ENCODE results near the gene ZMYND11. TPM values are rescaled to one million over a fixed set of nuclear protein-coding genes. Genes with fewer than 3 reads are reported as not detected.

Gene ZMYND11
- total and polyA plus RNA-seq, 2 donors from 2014 or later = 32.7 to 80.7 TPM

DNA sequence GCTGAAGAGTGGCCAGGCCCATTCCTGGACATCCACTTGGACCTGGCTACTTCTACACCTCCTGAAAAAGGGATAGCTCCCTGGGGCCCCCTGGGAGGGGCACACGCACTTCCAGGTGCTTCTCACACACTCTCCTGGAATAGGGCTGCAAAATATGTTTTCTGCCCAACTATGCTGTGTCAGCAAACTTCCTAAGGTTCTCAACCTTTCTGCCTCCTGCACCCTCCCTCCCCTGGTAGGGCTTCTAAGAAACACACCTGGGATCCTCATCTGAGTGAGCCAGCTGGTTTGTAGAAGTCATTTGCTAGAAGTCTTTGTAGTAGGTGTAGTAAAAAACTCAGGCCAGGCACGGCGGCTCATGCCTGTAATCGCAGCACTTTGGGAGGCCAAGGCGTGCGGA, 136.5 kb downstream of the ZMYND11 start:
- Histone ChIP-seq H3K27ac (ENCODE audit: low read depth in 2 of 2, low read length in 2 of 2) (no peak overlapping the region), H3K36me3 (ENCODE audit: control insufficient read depth in 2 of 3, insufficient read depth in 3 of 3, low read length in 3 of 3) (peaks cover 0 to 4% (median 0%) of the 10 kb centered on the region in 3 donors), H3K9ac (ENCODE audit: low read length in 3 of 3) (no peak overlapping the region), H3K4me1 (ENCODE audit: control insufficient read depth in 2 of 3, insufficient read depth in 2 of 3, low read depth in 1 of 3, low read length in 3 of 3) (no peaks in the 10 kb centered on the region), H3K9me3 (ENCODE audit: control insufficient read depth in 2 of 3, insufficient read depth in 1 of 3, low read length in 3 of 3) (no peaks in the 10 kb centered on the region), H3K4me3 (ENCODE audit: low read length in 3 of 3) (no peak overlapping the region), H3K27me3 (ENCODE audit: control insufficient read depth, insufficient read depth, low read length) (no peaks in the 10 kb centered on the region)
- no peak for FAIRE-seq
- TF ChIP-seq, protein P1, sequence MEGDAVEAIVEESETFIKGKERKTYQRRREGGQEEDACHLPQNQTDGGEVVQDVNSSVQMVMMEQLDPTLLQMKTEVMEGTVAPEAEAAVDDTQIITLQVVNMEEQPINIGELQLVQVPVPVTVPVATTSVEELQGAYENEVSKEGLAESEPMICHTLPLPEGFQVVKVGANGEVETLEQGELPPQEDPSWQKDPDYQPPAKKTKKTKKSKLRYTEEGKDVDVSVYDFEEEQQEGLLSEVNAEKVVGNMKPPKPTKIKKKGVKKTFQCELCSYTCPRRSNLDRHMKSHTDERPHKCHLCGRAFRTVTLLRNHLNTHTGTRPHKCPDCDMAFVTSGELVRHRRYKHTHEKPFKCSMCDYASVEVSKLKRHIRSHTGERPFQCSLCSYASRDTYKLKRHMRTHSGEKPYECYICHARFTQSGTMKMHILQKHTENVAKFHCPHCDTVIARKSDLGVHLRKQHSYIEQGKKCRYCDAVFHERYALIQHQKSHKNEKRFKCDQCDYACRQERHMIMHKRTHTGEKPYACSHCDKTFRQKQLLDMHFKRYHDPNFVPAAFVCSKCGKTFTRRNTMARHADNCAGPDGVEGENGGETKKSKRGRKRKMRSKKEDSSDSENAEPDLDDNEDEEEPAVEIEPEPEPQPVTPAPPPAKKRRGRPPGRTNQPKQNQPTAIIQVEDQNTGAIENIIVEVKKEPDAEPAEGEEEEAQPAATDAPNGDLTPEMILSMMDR (IDR thresholded peaks at IDR 0.05; ENCODE audit: borderline replicate concordance, extremely low read depth, insufficient read depth) = no peak
- no peak for DNase-seq
- intact Hi-C loops (cut with DNase I) = no loop called here

DNA sequence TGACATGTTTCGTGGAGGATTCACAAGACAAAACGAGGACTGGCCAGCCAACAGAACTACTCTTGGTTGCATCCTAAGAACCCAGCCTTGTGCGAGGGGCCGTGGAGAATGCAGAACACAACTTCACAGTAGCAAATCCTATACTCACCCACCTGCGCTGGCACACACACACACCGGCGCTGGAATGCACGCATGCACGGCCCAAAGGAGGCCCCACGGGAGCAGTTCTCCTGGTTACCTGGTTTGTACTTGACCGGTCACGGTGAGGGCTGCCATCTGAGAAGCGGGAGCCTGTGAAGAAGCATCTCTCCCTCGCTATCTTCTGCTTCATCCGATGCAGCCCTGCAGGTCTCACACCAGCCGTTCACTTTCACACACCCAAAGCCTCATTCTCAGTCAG, 137.8 kb downstream of the ZMYND11 start:
- Histone ChIP-seq H3K4me1 (ENCODE audit: control insufficient read depth in 2 of 3, insufficient read depth in 2 of 3, low read depth in 1 of 3, low read length in 3 of 3) (no peaks in the 10 kb centered on the region), H3K36me3 (ENCODE audit: control insufficient read depth in 2 of 3, insufficient read depth in 3 of 3, low read length in 3 of 3) (peaks cover 2 to 6% (median 4%) of the 10 kb centered on the region in 3 donors), H3K27me3 (ENCODE audit: control insufficient read depth, insufficient read depth, low read length) (no peaks in the 10 kb centered on the region), H3K9me3 (ENCODE audit: control insufficient read depth in 2 of 3, insufficient read depth in 1 of 3, low read length in 3 of 3) (no peaks in the 10 kb centered on the region), H3K27ac (ENCODE audit: low read depth in 2 of 2, low read length in 2 of 2) (no peak overlapping the region), H3K4me3 (ENCODE audit: low read length in 3 of 3) (no peak overlapping the region), H3K9ac (ENCODE audit: low read length in 3 of 3) (no peak overlapping the region)
- intact Hi-C loops (cut with DNase I) = no loop called here
- TF ChIP-seq, protein P1 (IDR thresholded peaks at IDR 0.05; ENCODE audit: borderline replicate concordance, extremely low read depth, insufficient read depth) = no peak
- DNase-seq = no peak
- FAIRE-seq = no peak

DNA sequence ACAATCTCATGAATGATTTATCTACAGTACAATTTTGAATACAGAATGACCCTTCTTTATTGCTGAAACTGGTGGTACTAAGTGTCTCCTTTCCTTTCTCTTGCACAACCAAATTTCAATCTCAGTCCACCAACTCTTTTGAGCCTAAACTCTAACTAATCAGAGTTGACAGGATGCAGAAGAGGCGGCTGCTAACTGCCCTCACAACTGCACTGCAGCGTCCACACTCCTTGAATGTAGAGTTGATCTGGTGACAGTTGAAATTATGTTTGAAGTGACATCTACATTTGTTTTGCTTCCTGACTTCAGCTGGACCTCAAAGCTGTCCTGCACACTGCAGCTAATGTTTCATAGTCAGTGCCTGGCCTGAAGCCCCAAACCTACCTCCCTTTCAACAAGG, 139.6 kb downstream of the ZMYND11 start:
- no peak overlapping the region for H3K4me3 ChIP-seq (ENCODE audit: low read length in 3 of 3)
- no peak overlapping the region for H3K27ac ChIP-seq (ENCODE audit: low read depth in 2 of 2, low read length in 2 of 2)
- DNase-seq (no peak), FAIRE-seq (no peak)
- H3K9me3 ChIP-seq (ENCODE audit: control insufficient read depth in 2 of 3, insufficient read depth in 1 of 3, low read length in 3 of 3) = no peaks in the 10 kb centered on the region
- TF ChIP-seq, protein P1 (IDR thresholded peaks at IDR 0.05; ENCODE audit: borderline replicate concordance, extremely low read depth, insufficient read depth) = no peak
- intact Hi-C loops (cut with DNase I) = no loop called here
- H3K4me1 ChIP-seq (ENCODE audit: control insufficient read depth in 2 of 3, insufficient read depth in 2 of 3, low read depth in 1 of 3, low read length in 3 of 3) = no peaks in the 10 kb centered on the region
- peaks cover 2 to 15% (median 14%) of the 10 kb centered on the region in 3 donors for H3K36me3 ChIP-seq (ENCODE audit: control insufficient read depth in 2 of 3, insufficient read depth in 3 of 3, low read length in 3 of 3)
- no peaks in the 10 kb centered on the region for H3K27me3 ChIP-seq (ENCODE audit: control insufficient read depth, insufficient read depth, low read length)
- no peak overlapping the region for H3K9ac ChIP-seq (ENCODE audit: low read length in 3 of 3)

DNA sequence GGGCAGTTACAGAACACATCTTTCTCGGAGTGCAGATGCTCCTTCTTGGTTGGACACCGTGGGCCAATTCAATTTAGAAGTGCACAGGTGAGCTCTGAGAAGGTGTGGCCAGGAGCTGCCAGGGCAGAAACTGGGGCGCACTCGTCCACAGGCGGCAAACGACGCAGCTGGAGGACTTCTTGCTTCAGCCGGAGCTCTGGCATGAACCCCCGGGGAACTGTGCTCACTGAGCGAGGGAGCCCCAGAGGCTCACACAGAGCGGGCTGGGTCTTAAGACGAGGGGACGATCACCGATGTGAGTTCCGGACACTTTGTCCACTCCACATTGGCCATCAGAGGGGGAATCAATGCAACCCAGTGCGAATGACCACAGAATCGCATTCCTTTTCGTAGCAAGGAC, 140.4 kb downstream of the ZMYND11 start:
- Histone ChIP-seq H3K9me3 (ENCODE audit: control insufficient read depth in 2 of 3, insufficient read depth in 1 of 3, low read length in 3 of 3) (no peaks in the 10 kb centered on the region), H3K36me3 (ENCODE audit: control insufficient read depth in 2 of 3, insufficient read depth in 3 of 3, low read length in 3 of 3) (peaks cover 2 to 22% (median 21%) of the 10 kb centered on the region in 3 donors), H3K4me1 (ENCODE audit: control insufficient read depth in 2 of 3, insufficient read depth in 2 of 3, low read depth in 1 of 3, low read length in 3 of 3) (no peaks in the 10 kb centered on the region), H3K9ac (ENCODE audit: low read length in 3 of 3) (no peak overlapping the region), H3K27ac (ENCODE audit: low read depth in 2 of 2, low read length in 2 of 2) (no peak overlapping the region), H3K27me3 (ENCODE audit: control insufficient read depth, insufficient read depth, low read length) (no peaks in the 10 kb centered on the region), H3K4me3 (ENCODE audit: low read length in 3 of 3) (no peak overlapping the region)
- FAIRE-seq (no peak), DNase-seq (no peak)
- intact Hi-C loops (cut with DNase I) = no loop called here
- TF ChIP-seq, protein P1 (IDR thresholded peaks at IDR 0.05; ENCODE audit: borderline replicate concordance, extremely low read depth, insufficient read depth) = no peak

Data from kidney (tissue), 14 donors.